Gastroesophageal sphincter (tissue), 4 donors: ENCODE data around the gene BIRC2. TPM values are rescaled to one million over a fixed set of nuclear protein-coding genes. Genes with fewer than 3 reads are reported as not detected.

Source experiments
- ATAC-seq: fragments of 150-250 bp; one replicate; pipeline ENCODE4 v1.9.1; 2016; ENCODE audit warnings: mild to moderate bottlenecking, moderate library complexity
- H3K27ac ChIP-seq, 4 donors: fragments of 200-600 bp; sonication (generic) in 3 of 4; 1 replicate in 3 of 4; 2 replicates in 1 of 4; pipeline ENCODE4 v1.5.1; 2016 to 2019
- H3K27me3 ChIP-seq: fragments of 200-600 bp; sonication (generic); one replicate; pipeline ENCODE4 v1.5.1; 2019
- H3K36me3 ChIP-seq, 2 donors: fragments of 200-600 bp; sonication (generic); one replicate each; pipeline ENCODE4 v1.5.1; 2019; ENCODE audit warnings: control low read depth in 1 of 2
- H3K4me1 ChIP-seq, 3 donors: fragments of 200-600 bp; sonication (generic); 1 replicate in 2 of 3; 2 replicates in 1 of 3; pipeline ENCODE4 v1.5.1; 2016 to 2019; ENCODE audit warnings: control low read depth in 2 of 3
- H3K4me3 ChIP-seq, 2 donors: fragments of 200-600 bp; sonication (generic); one replicate each; pipeline ENCODE4 v1.5.1; 2019; ENCODE audit warnings: mild to moderate bottlenecking in 1 of 2, moderate library complexity in 1 of 2
- H3K9me3 ChIP-seq, 3 donors: fragments of 200-600 bp; sonication (generic); one replicate each; pipeline ENCODE4 v1.5.1; 2017 to 2019; ENCODE audit warnings: control low read depth in 2 of 3
- CTCF ChIP-seq, 4 experiments: fragments of 200-600 bp in 2 of 4; fragments of 450-650 bp in 2 of 4; sonication (generic) in 1 of 4; IDR thresholded peaks; one replicate each; pipeline ENCODE4 v1.5.1; 2017 to 2019; ENCODE audit warnings: antibody characterized with exemption in 4 of 4, mild to moderate bottlenecking in 2 of 4, moderate library complexity in 2 of 4
- EP300 ChIP-seq: sonication (generic); formaldehyde crosslinking; IDR thresholded peaks from one replicate; pipeline ENCODE4 v1.6.1; 2017; ENCODE audit warnings: antibody characterized with exemption, mild to moderate bottlenecking
- POLR2A ChIP-seq, 2 donors: fragments of 450-650 bp; IDR thresholded peaks; one replicate each; pipeline ENCODE4 v1.6.1; 2017; ENCODE audit warnings: antibody characterized with exemption in 2 of 2, mild to moderate bottlenecking in 2 of 2, moderate library complexity in 1 of 2
- POLR2AphosphoS5 ChIP-seq: sonication (generic); formaldehyde crosslinking; IDR thresholded peaks from one replicate; pipeline ENCODE4 v1.6.1; 2017; ENCODE audit warnings: antibody characterized with exemption
- WGBS, 2 donors: methylation state at CpG; one replicate each; pipeline ENCODE4 v1.1.5; 2018; ENCODE audit warnings: low coverage in 1 of 2; 5-methylcytosine and 5-hydroxymethylcytosine counted together
- total RNA-seq, 4 donors: library from RNA; depleted of rRNA; stranded (reverse); fragments of >200 nt; gene quantifications; one replicate each; pipeline ENCODE4 v1.1.0, GENCODE V29; 2016

The BIRC2 gene
- total RNA-seq, 4 donors from 2014 or later = 22.4 to 58.2 (median 34.0) TPM

- Histone ChIP-seq H3K9me3 (no peaks in the 10 kb centered on the region), H3K27ac (no peak overlapping the region), H3K4me1 (no peaks in the 10 kb centered on the region), H3K27me3 (no peaks in the 10 kb centered on the region), H3K4me3 (no peak overlapping the region), H3K36me3 (peaks cover 0 to 79% of the 10 kb centered on the region in 2 donors)
- TF ChIP-seq POLR2AphosphoS5 (no peak), CTCF (IDR thresholded peaks at IDR 0.05) (no peak), EP300 (no peak)
- WGBS, 2 donors = 77 to 86% methylated on average over 4 to 5 of the region's 5 CpGs
- no peak for ATAC-seq
Observed at GRCh38 chr11:102385085-102386007, 38.3 kb downstream of the BIRC2 start.

GRCh38 chr11:102386136-102386734, 39.2 kb downstream of the BIRC2 start:
- no peaks in the 10 kb centered on the region for H3K9me3 ChIP-seq
- ATAC-seq = no peak
- H3K4me1 ChIP-seq = no peaks in the 10 kb centered on the region
- no peak overlapping the region for H3K27ac ChIP-seq
- H3K36me3 ChIP-seq = peaks cover 0 to 76% of the 10 kb centered on the region in 2 donors
- H3K27me3 ChIP-seq = no peaks in the 10 kb centered on the region
- TF ChIP-seq EP300 = no peak
- TF ChIP-seq CTCF (IDR thresholded peaks at IDR 0.05) = no peak
- no peak for TF ChIP-seq POLR2AphosphoS5
- no peak for TF ChIP-seq POLR2A (IDR thresholded peaks at IDR 0.05)
- WGBS, 2 donors = 84 to 90% methylated on average over 2 of the region's 2 CpGs
- H3K4me3 ChIP-seq = no peak overlapping the region

GRCh38 chr11:102387043-102387781, 40.2 kb downstream of the BIRC2 start:
- no peak for TF ChIP-seq EP300
- TF ChIP-seq POLR2AphosphoS5 = no peak
- TF ChIP-seq POLR2A (IDR thresholded peaks at IDR 0.05) = no peak
- no peak for TF ChIP-seq CTCF (IDR thresholded peaks at IDR 0.05)
- H3K4me1 ChIP-seq = no peaks in the 10 kb centered on the region
- no peaks in the 10 kb centered on the region for H3K27me3 ChIP-seq
- no peak overlapping the region for H3K4me3 ChIP-seq
- ATAC-seq = no peak
- H3K9me3 ChIP-seq = no peaks in the 10 kb centered on the region
- 67 to 78% methylated on average over 3 to 6 of the region's 8 CpGs for WGBS, 2 donors
- peaks cover 0 to 76% of the 10 kb centered on the region in 2 donors for H3K36me3 ChIP-seq
- no peak overlapping the region for H3K27ac ChIP-seq

GRCh38 chr11:102389253-102389652, 42.2 kb downstream of the BIRC2 start:
- Histone ChIP-seq H3K27ac (no peak overlapping the region), H3K4me3 (no peak overlapping the region), H3K36me3 (peaks cover 0 to 89% of the 10 kb centered on the region in 2 donors), H3K4me1 (no peaks in the 10 kb centered on the region), H3K27me3 (no peaks in the 10 kb centered on the region), H3K9me3 (no peaks in the 10 kb centered on the region)
- ATAC-seq = no peak
- 91 to 96% methylated on average over 4 of the region's 4 CpGs for WGBS, 2 donors
- TF ChIP-seq POLR2AphosphoS5 (no peak), CTCF (IDR thresholded peaks at IDR 0.05) (no peak), POLR2A (IDR thresholded peaks at IDR 0.05) (no peak), EP300 (no peak)
